Skeletal muscle cell (primary cell): ENCODE data around the gene FGF22.
"Not testable (repeated sequence)": the region's sequence is repeated elsewhere in the genome, so short reads cannot be mapped to it uniquely, and the experiment has no call there.

Source experiments
- DNase-seq: peaks from one replicate; pipeline ENCODE4 v3.0.0-alpha.2; 2010; ENCODE audit warnings: low read depth
- H3K4me3 ChIP-seq: 2 replicates; pipeline ENCODE4 v1.5.1; 2011; ENCODE audit warnings: low read depth, mild to moderate bottlenecking, control low read depth, low read length, moderate library complexity

Gene FGF22

GRCh38 chr19:619286-620002 lies 20.2 kb upstream of the FGF22 start:
- no peak for DNase-seq
- no peak overlapping the region for H3K4me3 ChIP-seq

- no peak for DNase-seq
- no peak overlapping the region for H3K4me3 ChIP-seq
Observed at GRCh38 chr19:620166-620862, 19.4 kb upstream of the FGF22 start.

GRCh38 chr19:621191-621590 lies 18.5 kb upstream of the FGF22 start:
- not testable (repeated sequence) for DNase-seq, H3K4me3 ChIP-seq

- H3K4me3 ChIP-seq: no peak overlapping the region
- no peak for DNase-seq
Observed at GRCh38 chr19:621819-622218, 17.9 kb upstream of the FGF22 start.

GRCh38 chr19:622666-623065 lies 17.0 kb upstream of the FGF22 start:
- H3K4me3 ChIP-seq: no peak overlapping the region
- DNase-seq: no peak

GRCh38 chr19:623175-623916 lies 16.3 kb upstream of the FGF22 start:
- H3K4me3 ChIP-seq: no peak overlapping the region
- no peak for DNase-seq

- H3K4me3 ChIP-seq: no peak overlapping the region
- peak; percentile 97 for DNase-seq
Observed at GRCh38 chr19:623974-624373, 15.7 kb upstream of the FGF22 start.

- no peak for DNase-seq
- no peak overlapping the region for H3K4me3 ChIP-seq
Observed at GRCh38 chr19:624433-625109, 15.1 kb upstream of the FGF22 start.

GRCh38 chr19:625257-625656 lies 14.4 kb upstream of the FGF22 start:
- DNase-seq: no peak
- H3K4me3 ChIP-seq: no peak overlapping the region

- H3K4me3 ChIP-seq: not testable (repeated sequence)
Observed at GRCh38 chr19:626566-626965, 13.1 kb upstream of the FGF22 start.

GRCh38 chr19:628168-628567 lies 11.5 kb upstream of the FGF22 start:
- DNase-seq: no peak
- H3K4me3 ChIP-seq: no peak overlapping the region

More at GRCh38 chr19:626566-626965, 13.1 kb upstream of the FGF22 start:
- DNase-seq: not testable (repeated sequence)

- DNase-seq, H3K4me3 ChIP-seq: not testable (repeated sequence)
Observed at GRCh38 chr19:629515-629914, 10.2 kb upstream of the FGF22 start.

- DNase-seq: no peak
- no peak overlapping the region for H3K4me3 ChIP-seq
Observed at GRCh38 chr19:629961-630714, 9.5 kb upstream of the FGF22 start.

- DNase-seq: peak; percentile 24
- peak overlapping the region; percentile 91 for H3K4me3 ChIP-seq
Observed at GRCh38 chr19:632579-633067, 7.1 kb upstream of the FGF22 start.

- peak within 1 kb of the TSS; percentile 91 for H3K4me3 ChIP-seq
- peak; percentile 91 for DNase-seq
Observed at GRCh38 chr19:633068-633785, 6.5 kb upstream of the FGF22 start, which contains the start of gene POLRMT. Gene POLRMT, minus strand, starts transcription at chr19:633537. Its CDS starts 25 bp downstream, at chr19:633512.

- H3K4me3 ChIP-seq: peak overlapping the region; percentile 91
- no peak for DNase-seq
Observed at GRCh38 chr19:633786-634639, 5.7 kb upstream of the FGF22 start.

- DNase-seq: no peak
- no peak overlapping the region for H3K4me3 ChIP-seq
Observed at GRCh38 chr19:634975-635652, 4.6 kb upstream of the FGF22 start.
